Endodermal cell (in vitro differentiated cells): Measurements from ENCODE around the gene RALA. TPM values are rescaled to one million over a fixed set of nuclear protein-coding genes. Genes with fewer than 3 reads are reported as not detected.

Source experiments
- DNase-seq: peaks from one replicate; pipeline ENCODE4 v3.0.0-alpha.2; 2017
- H3K27ac ChIP-seq: 2 replicates; pipeline ENCODE4 v1.5.1; 2013; ENCODE audit warnings: mild to moderate bottlenecking, low read depth, low read length, moderate library complexity
- H3K27me3 ChIP-seq: 2 replicates; pipeline ENCODE4 v1.6.1; 2013; ENCODE audit warnings: mild to moderate bottlenecking, low read length, moderate library complexity; ENCODE audit not compliant: insufficient read depth, control insufficient read depth, poor library complexity, severe bottlenecking
- H3K36me3 ChIP-seq: 2 replicates; pipeline ENCODE4 v1.7.0; 2013; ENCODE audit warnings: mild to moderate bottlenecking, low read length, moderate library complexity; ENCODE audit not compliant: control insufficient read depth, insufficient read depth
- H3K4me1 ChIP-seq: one replicate; pipeline ENCODE4 v1.7.0; 2013; ENCODE audit warnings: low read length; ENCODE audit not compliant: control insufficient read depth, insufficient read depth
- H3K4me3 ChIP-seq: 2 replicates; pipeline ENCODE4 v1.5.1; 2013; ENCODE audit warnings: mild to moderate bottlenecking, low read length, moderate library complexity
- H3K9ac ChIP-seq: 2 replicates; pipeline ENCODE4 v1.6.1; 2013; ENCODE audit warnings: mild to moderate bottlenecking, low read length, moderate library complexity; ENCODE audit not compliant: poor library complexity, severe bottlenecking; ENCODE audit errors: extremely low read depth
- H3K9me3 ChIP-seq: 2 replicates; pipeline ENCODE4 v1.6.1; 2013; ENCODE audit warnings: mild to moderate bottlenecking, low read length, moderate library complexity; ENCODE audit not compliant: control insufficient read depth
- H3K27ac Mint-ChIP-seq: 2 replicates; pipeline ENCODE4 v1.8.0; 2020; ENCODE audit warnings: mixed read lengths
- H3K27me3 Mint-ChIP-seq: 2 replicates; pipeline ENCODE4 v1.8.0; 2021; ENCODE audit warnings: mild to moderate bottlenecking, mixed read lengths; ENCODE audit not compliant: insufficient read depth
- H3K36me3 Mint-ChIP-seq: 2 replicates; pipeline ENCODE4 v1.8.0; 2020; ENCODE audit warnings: low read depth, mixed read lengths
- H3K4me1 Mint-ChIP-seq: 2 replicates; pipeline ENCODE4 v1.8.0; 2020; ENCODE audit warnings: mixed read lengths
- H3K4me3 Mint-ChIP-seq: 2 replicates; pipeline ENCODE4 v1.8.0; 2020; ENCODE audit warnings: mild to moderate bottlenecking, moderate library complexity, mixed read lengths
- H3K9me3 Mint-ChIP-seq: 2 replicates; pipeline ENCODE4 v1.8.0; 2020; ENCODE audit warnings: mild to moderate bottlenecking, mixed read lengths
- WGBS, 2 experiments: methylation state at CpG; one replicate each; pipeline versions ENCODE4 v1.1.5 to v1.1.7; 2013; ENCODE audit warnings: missing lambda C conversion rate in 2 of 2, mixed read lengths in 1 of 2; ENCODE audit not compliant: insufficient coverage in 1 of 2, insufficient read length in 1 of 2; 5-methylcytosine and 5-hydroxymethylcytosine counted together
- total RNA-seq, 2 donors: library from RNA; stranded (reverse); fragmentation: NEBNext Ultra II Directional in 1 of 2; extraction: Animal tissue kit (Norgen Biotek cat#: 25700) in 1 of 2; gene quantifications; 2 replicates in 1 of 2; 3 replicates in 1 of 2; pipeline ENCODE4 v1.2.1, GENCODE V29; 2021
- TF ChIP-seq, protein P1 (sequence below): fragments of 200-600 bp; sonication (generic); conservative IDR thresholded peaks from 2 replicates; pipeline ENCODE4 v1.5.0; 2021; ENCODE audit warnings: antibody characterized with exemption, mild to moderate bottlenecking

Gene RALA
- total RNA-seq, 2 donors from 2014 or later: 43.9 to 46.4 TPM

DNA sequence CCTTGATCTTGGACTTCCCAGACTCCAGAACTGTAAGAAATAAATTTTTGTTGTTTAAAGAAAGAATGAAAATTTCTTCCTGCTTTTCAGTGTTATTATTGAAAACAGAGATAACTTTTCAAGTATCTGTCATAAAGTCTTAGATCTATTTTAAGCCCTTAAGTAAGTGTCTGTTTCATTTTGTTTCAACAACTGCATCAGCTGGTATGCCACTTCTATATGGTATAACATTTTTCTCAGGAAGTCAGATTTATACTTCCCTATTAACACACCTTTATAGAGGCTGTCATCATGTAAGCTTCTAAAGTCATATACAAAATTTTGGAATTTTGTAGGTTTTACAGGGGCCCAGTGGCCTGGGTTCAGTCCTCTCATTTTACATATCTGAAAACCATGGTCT lies 24.4 kb downstream of the RALA start:
- Histone ChIP-seq H3K9me3 (no peaks in the 10 kb centered on the region), H3K27me3 (no peaks in the 10 kb centered on the region), H3K27ac (no peak overlapping the region), H3K4me1 (no peaks in the 10 kb centered on the region), H3K4me3 (no peak overlapping the region), H3K9ac (no peak overlapping the region), H3K36me3 (peaks cover 7% of the 10 kb centered on the region)
- no peaks in the 10 kb centered on the region for H3K9me3 Mint-ChIP-seq
- TF ChIP-seq, protein P1, sequence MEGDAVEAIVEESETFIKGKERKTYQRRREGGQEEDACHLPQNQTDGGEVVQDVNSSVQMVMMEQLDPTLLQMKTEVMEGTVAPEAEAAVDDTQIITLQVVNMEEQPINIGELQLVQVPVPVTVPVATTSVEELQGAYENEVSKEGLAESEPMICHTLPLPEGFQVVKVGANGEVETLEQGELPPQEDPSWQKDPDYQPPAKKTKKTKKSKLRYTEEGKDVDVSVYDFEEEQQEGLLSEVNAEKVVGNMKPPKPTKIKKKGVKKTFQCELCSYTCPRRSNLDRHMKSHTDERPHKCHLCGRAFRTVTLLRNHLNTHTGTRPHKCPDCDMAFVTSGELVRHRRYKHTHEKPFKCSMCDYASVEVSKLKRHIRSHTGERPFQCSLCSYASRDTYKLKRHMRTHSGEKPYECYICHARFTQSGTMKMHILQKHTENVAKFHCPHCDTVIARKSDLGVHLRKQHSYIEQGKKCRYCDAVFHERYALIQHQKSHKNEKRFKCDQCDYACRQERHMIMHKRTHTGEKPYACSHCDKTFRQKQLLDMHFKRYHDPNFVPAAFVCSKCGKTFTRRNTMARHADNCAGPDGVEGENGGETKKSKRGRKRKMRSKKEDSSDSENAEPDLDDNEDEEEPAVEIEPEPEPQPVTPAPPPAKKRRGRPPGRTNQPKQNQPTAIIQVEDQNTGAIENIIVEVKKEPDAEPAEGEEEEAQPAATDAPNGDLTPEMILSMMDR: no peak
- H3K36me3 Mint-ChIP-seq: peaks cover 14% of the 10 kb centered on the region
- no peak for DNase-seq
- peaks cover 14% of the 10 kb centered on the region for H3K4me1 Mint-ChIP-seq
- no peak overlapping the region for H3K4me3 Mint-ChIP-seq
- no peak overlapping the region for H3K27ac Mint-ChIP-seq
- no peaks in the 10 kb centered on the region for H3K27me3 Mint-ChIP-seq

DNA sequence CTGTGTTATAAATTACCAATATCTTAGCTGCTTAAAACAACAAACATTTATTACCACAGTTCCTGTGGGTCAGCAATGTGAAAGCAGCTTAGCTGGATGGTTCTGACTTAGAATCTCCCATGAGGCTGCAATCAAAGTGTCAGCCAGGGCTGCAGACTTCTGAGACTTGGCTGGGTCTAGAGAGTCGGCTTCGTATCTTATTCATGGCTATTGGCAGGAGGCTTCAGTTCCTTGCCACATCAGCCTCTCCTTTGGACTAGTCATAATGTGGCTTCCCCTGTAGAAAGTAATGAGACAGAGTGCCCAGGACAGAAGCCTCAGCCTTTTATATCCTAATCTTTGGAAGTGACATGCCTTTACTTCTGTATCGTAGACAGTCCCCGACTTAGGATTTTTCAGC lies 27.3 kb downstream of the RALA start:
- H3K27me3 Mint-ChIP-seq: no peaks in the 10 kb centered on the region
- H3K4me3 Mint-ChIP-seq: no peak overlapping the region
- H3K9me3 Mint-ChIP-seq: peaks cover 4% of the 10 kb centered on the region
- Histone ChIP-seq H3K9ac (no peak overlapping the region), H3K27me3 (no peaks in the 10 kb centered on the region), H3K27ac (no peak overlapping the region), H3K9me3 (peaks cover 9% of the 10 kb centered on the region), H3K36me3 (peaks cover 7% of the 10 kb centered on the region), H3K4me1 (no peaks in the 10 kb centered on the region), H3K4me3 (no peak overlapping the region)
- DNase-seq: no peak
- peaks cover under 1% of the 10 kb centered on the region for H3K4me1 Mint-ChIP-seq
- TF ChIP-seq, protein P1: no peak
- peaks cover 19% of the 10 kb centered on the region for H3K36me3 Mint-ChIP-seq
- no peak overlapping the region for H3K27ac Mint-ChIP-seq
- WGBS, 2 experiments: 98% methylated on average over 4 of the region's 4 CpGs; no CpG with 5 or more reads in 1 of the 2 experiments

DNA sequence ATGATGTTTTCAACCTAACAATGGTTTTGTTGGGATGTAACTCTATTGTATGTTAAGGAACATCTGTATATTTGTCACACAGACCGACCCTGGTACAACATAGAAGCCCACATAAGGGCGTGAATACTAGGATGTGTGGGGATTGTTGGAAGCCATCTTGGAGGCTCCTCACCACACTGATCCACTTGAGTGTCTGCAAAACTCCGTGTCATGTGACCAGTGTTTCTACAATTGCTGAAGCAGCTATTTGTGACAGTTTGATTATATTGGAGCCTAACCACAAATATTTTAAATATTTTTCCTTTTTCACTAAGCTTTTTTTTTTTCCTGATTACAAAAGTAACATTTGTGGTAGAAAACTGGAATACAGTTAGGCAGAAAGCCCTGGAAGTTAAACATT lies 27.9 kb downstream of the RALA start:
- Histone ChIP-seq H3K27ac (no peak overlapping the region), H3K4me1 (no peaks in the 10 kb centered on the region), H3K9me3 (peaks cover 9% of the 10 kb centered on the region), H3K4me3 (no peak overlapping the region), H3K36me3 (peaks cover 7% of the 10 kb centered on the region), H3K9ac (no peak overlapping the region), H3K27me3 (no peaks in the 10 kb centered on the region)
- H3K27ac Mint-ChIP-seq: no peak overlapping the region
- H3K9me3 Mint-ChIP-seq: peaks cover 4% of the 10 kb centered on the region
- no peak overlapping the region for H3K4me3 Mint-ChIP-seq
- H3K36me3 Mint-ChIP-seq: peaks cover 19% of the 10 kb centered on the region
- H3K4me1 Mint-ChIP-seq: no peaks in the 10 kb centered on the region
- no peak for DNase-seq
- TF ChIP-seq, protein P1: no peak
- 93 to 97% methylated on average over 3 of the region's 3 CpGs for WGBS, 2 experiments
- no peaks in the 10 kb centered on the region for H3K27me3 Mint-ChIP-seq
